ENCODE data around the gene ROR2. TPM values are rescaled to one million over a fixed set of nuclear protein-coding genes. Genes with fewer than 3 reads are reported as not detected.

The ROR2 gene
- total RNA-seq, 1 experiment from 2014 or later = 2.7 TPM

DNA sequence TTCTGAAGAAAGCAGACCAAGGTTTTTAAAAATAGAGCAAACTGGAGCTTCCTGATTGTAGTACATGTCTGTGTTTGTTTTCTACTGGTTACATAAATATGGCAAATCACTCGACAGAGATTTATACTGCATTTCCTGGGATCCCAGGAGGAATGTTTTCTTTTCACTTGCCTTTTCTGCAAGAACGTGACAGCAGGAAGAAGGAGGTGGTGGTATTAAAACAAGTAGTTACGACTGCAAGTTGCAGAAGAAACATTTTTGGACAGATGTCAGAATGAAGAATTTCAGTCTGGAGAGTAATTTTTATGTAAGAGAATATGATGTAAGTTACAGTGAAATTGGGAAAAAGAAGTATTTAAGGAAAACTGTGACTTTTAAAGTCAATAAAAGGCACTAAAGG lies 272.7 kb downstream of the ROR2 start:
- no peak overlapping the region for H3K4me2 ChIP-seq (ENCODE audit: insufficient read depth, insufficient read length, low read length)
- H3K4me1 ChIP-seq (ENCODE audit: insufficient read depth, low read length) = no peaks in the 10 kb centered on the region
- no peak overlapping the region for H2BK5ac ChIP-seq (ENCODE audit: insufficient read length, low read length)
- H3K27me3 ChIP-seq (ENCODE audit: insufficient read depth, low read length) = no peaks in the 10 kb centered on the region
- Mint-ChIP-seq H3K4me3 (no peak overlapping the region), H3K27me3 (ENCODE audit: low read depth) (no peaks in the 10 kb centered on the region; the same call in 1 of the 2 replicates), H3K4me1 (peaks cover 23 to 26% of the 10 kb centered on the region in 2 experiments), H3K27ac (peak overlapping the region in 1 of 3 experiments; percentile 37; a peak in 1 of 7 replicates), H3K9me3 (no peaks in the 10 kb centered on the region; a peak in 1 of 5 replicates), H3K36me3 (ENCODE audit: insufficient read depth in 1 of 3, low read depth in 3 of 3) (no peaks in the 10 kb centered on the region)
- no peak overlapping the region for H3K18ac ChIP-seq (ENCODE audit: insufficient read length, low read depth, low read length)
- H3K4ac ChIP-seq (ENCODE audit: low read depth, low read length) = no peak overlapping the region
- no peaks in the 10 kb centered on the region for H3K23me2 ChIP-seq (ENCODE audit: insufficient read length, low read depth, low read length, poor library complexity, severe bottlenecking)
- no peak overlapping the region for H2BK15ac ChIP-seq (ENCODE audit: low read depth, low read length)
- no peak overlapping the region for H3K56ac ChIP-seq (ENCODE audit: insufficient read length, low read depth, low read length)
- no peaks in the 10 kb centered on the region for H3K79me2 ChIP-seq (ENCODE audit: insufficient read depth, low read length)
- no peak overlapping the region for H2BK20ac ChIP-seq (ENCODE audit: low read depth, low read length, poor library complexity, severe bottlenecking)
- no peak overlapping the region for H3K23ac ChIP-seq (ENCODE audit: insufficient read length, low read depth, low read length)
- H3K27ac ChIP-seq (ENCODE audit: insufficient read length, low read depth, low read length) = no peak overlapping the region
- H4K20me1 ChIP-seq (ENCODE audit: control insufficient read depth, insufficient read depth, insufficient read length) = no peaks in the 10 kb centered on the region
- no peak overlapping the region for H2AFZ ChIP-seq (ENCODE audit: low read length)
- H4K91ac ChIP-seq (ENCODE audit: insufficient read length, low read depth, low read length) = no peak overlapping the region
- H2BK12ac ChIP-seq (ENCODE audit: insufficient read length, low read depth, low read length) = no peak overlapping the region
- no peak overlapping the region for H3K9ac ChIP-seq (ENCODE audit: extremely low read depth, insufficient read length, low read length)
- DNase-seq = no peak
- no peak overlapping the region for H3K14ac ChIP-seq (ENCODE audit: insufficient read depth, low read length)
- no CpG with 5 or more reads among the region's 3 CpGs for WGBS (ENCODE audit: extremely low coverage, insufficient read length, low lambda C conversion rate)
- no peaks in the 10 kb centered on the region for H3K9me3 ChIP-seq (ENCODE audit: control insufficient read depth, low read depth, low read length)
- no peak overlapping the region for H2BK120ac ChIP-seq (ENCODE audit: low read depth, low read length, poor library complexity, severe bottlenecking)
- H3K79me1 ChIP-seq (ENCODE audit: insufficient read depth, low read depth, low read length, poor library complexity, severe bottlenecking) = no peaks in the 10 kb centered on the region
- H4K8ac ChIP-seq (replicated peaks; ENCODE audit: insufficient read length, low read depth, low read length) = no peak overlapping the region
- no peak overlapping the region for H3T11ph ChIP-seq (ENCODE audit: low read length)
- H2AK5ac ChIP-seq (ENCODE audit: insufficient read length, low read length) = no peak overlapping the region
- no peak overlapping the region for H4K5ac ChIP-seq (ENCODE audit: insufficient read length, low read depth, low read length)
- TF ChIP-seq, protein P1, sequence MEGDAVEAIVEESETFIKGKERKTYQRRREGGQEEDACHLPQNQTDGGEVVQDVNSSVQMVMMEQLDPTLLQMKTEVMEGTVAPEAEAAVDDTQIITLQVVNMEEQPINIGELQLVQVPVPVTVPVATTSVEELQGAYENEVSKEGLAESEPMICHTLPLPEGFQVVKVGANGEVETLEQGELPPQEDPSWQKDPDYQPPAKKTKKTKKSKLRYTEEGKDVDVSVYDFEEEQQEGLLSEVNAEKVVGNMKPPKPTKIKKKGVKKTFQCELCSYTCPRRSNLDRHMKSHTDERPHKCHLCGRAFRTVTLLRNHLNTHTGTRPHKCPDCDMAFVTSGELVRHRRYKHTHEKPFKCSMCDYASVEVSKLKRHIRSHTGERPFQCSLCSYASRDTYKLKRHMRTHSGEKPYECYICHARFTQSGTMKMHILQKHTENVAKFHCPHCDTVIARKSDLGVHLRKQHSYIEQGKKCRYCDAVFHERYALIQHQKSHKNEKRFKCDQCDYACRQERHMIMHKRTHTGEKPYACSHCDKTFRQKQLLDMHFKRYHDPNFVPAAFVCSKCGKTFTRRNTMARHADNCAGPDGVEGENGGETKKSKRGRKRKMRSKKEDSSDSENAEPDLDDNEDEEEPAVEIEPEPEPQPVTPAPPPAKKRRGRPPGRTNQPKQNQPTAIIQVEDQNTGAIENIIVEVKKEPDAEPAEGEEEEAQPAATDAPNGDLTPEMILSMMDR (conservative IDR thresholded peaks at IDR 0.05) = no peak
